OCI-LY7 (cell line): ENCODE results near the gene UBXN7. TPM values are rescaled to one million over a fixed set of nuclear protein-coding genes. Genes with fewer than 3 reads are reported as not detected.

Source experiments
- BruUV-seq: library from RNA; stranded (reverse); fragments of 400-500 nt; replicated peaks from 2 replicates; lab custom pipeline; 2021; lab: Mats Ljungman, UMichigan
- CTCF ChIA-PET: fragments of 300-600 bp; sonication (Branson Sonifier 250); formaldehyde crosslinking; loops from one replicate; lab custom pipeline; 2022; ENCODE audit warnings: antibody characterized with exemption; ENCODE audit not compliant: unreplicated experiment; lab: Charles Lee
- POLR2A ChIA-PET: fragments of 300-600 bp; sonication (Branson Sonifier 250); formaldehyde crosslinking; loops from one replicate; lab custom pipeline; 2022; ENCODE audit warnings: antibody characterized with exemption; lab: Charles Lee
- DNase-seq: peaks from one replicate; pipeline ENCODE4 v3.0.0-alpha.2; 2015; ENCODE audit warnings: low spot score
- H2AFZ ChIP-seq: fragments of 200-600 bp; sonication (generic), shearing (Covaris generic); 2 replicates; pipeline ENCODE4 v1.6.1; 2014; ENCODE audit warnings: mild to moderate bottlenecking, antibody characterized with exemption, low read length, moderate library complexity
- H3K27ac ChIP-seq: fragments of 200-600 bp; sonication (generic); 2 replicates; pipeline ENCODE4 v1.5.1; 2014; ENCODE audit warnings: mixed run types, low read depth, mild to moderate bottlenecking, moderate library complexity, low read length, inconsistent platforms; ENCODE audit not compliant: poor library complexity, severe bottlenecking
- H3K36me3 ChIP-seq: fragments of 200-600 bp; sonication (generic); 2 replicates; pipeline ENCODE4 v1.6.1; 2014; ENCODE audit warnings: mild to moderate bottlenecking, antibody characterized with exemption, low read length, moderate library complexity, mixed read lengths; ENCODE audit not compliant: insufficient read depth
- H3K4me1 ChIP-seq: fragments of 200-600 bp; sonication (generic); 2 replicates; pipeline ENCODE4 v1.5.1; 2014; ENCODE audit warnings: mild to moderate bottlenecking, low read length; ENCODE audit not compliant: insufficient read depth, poor library complexity, severe bottlenecking
- H3K4me2 ChIP-seq: fragments of 200-600 bp; sonication (generic); 2 replicates; pipeline ENCODE4 v1.6.1; 2014; ENCODE audit warnings: mild to moderate bottlenecking, low read length
- H3K4me3 ChIP-seq: fragments of 200-600 bp; sonication (generic); 2 replicates; pipeline ENCODE4 v1.5.1; 2014; ENCODE audit warnings: mild to moderate bottlenecking, low read depth, low read length; ENCODE audit not compliant: poor library complexity, severe bottlenecking
- H3K79me2 ChIP-seq: fragments of 200-600 bp; sonication (generic); 2 replicates; pipeline ENCODE4 v1.6.1; 2016; ENCODE audit warnings: low read depth, mild to moderate bottlenecking, low read length, moderate library complexity, mixed read lengths; ENCODE audit not compliant: insufficient read depth
- H3K9me2 ChIP-seq: fragments of 200-600 bp; sonication (generic); 2 replicates; pipeline ENCODE4 v1.6.1; 2016; ENCODE audit warnings: mild to moderate bottlenecking, low read length, mixed read lengths; ENCODE audit not compliant: insufficient read depth
- H3K9me3 ChIP-seq: fragments of 200-600 bp; sonication (generic); 2 replicates; pipeline ENCODE4 v1.6.1; 2014; ENCODE audit warnings: mild to moderate bottlenecking, mixed run types, low read length, mixed read lengths
- H4K20me1 ChIP-seq: fragments of 200-600 bp; sonication (generic); 2 replicates; pipeline ENCODE4 v1.6.1; 2014; ENCODE audit warnings: mild to moderate bottlenecking, antibody characterized with exemption, low read length, moderate library complexity, mixed read lengths; ENCODE audit not compliant: insufficient read depth
- EZH2phosphoT487 ChIP-seq: fragments of 200-600 bp; sonication (generic); IDR thresholded peaks from 2 replicates; pipeline ENCODE4 v1.6.1; 2018; ENCODE audit warnings: low read depth, borderline replicate concordance, mild to moderate bottlenecking, mixed run types, antibody characterized with exemption, low read length, moderate library complexity, mixed read lengths
- intact Hi-C: fragments of 100-400 bp; cut with micrococcal nuclease; formaldehyde crosslinking; loops from one replicate; pipeline ENCODE4 v1.10.0; 2022; ENCODE audit not compliant: unreplicated experiment
- total RNA-seq, 2 experiments: library from RNA; depleted of rRNA in 1 of 2; stranded (reverse); fragments of >200 nt in 1 of 2; shearing (Covaris generic) in 1 of 2; gene quantifications; 2 replicates each; pipeline ENCODE4 v1.2.3, GENCODE V29; 2014 to 2022
- TF ChIP-seq, protein P1 (sequence below): fragments of 200-600 bp; sonication (generic); conservative IDR thresholded peaks from 2 replicates; pipeline ENCODE4 v1.5.1; 2014; ENCODE audit warnings: mild to moderate bottlenecking, antibody characterized with exemption, low read length, moderate library complexity, mixed read lengths

The UBXN7 gene
- total RNA-seq, 2 experiments from 2014 or later: 12.7 to 73.4 TPM

DNA sequence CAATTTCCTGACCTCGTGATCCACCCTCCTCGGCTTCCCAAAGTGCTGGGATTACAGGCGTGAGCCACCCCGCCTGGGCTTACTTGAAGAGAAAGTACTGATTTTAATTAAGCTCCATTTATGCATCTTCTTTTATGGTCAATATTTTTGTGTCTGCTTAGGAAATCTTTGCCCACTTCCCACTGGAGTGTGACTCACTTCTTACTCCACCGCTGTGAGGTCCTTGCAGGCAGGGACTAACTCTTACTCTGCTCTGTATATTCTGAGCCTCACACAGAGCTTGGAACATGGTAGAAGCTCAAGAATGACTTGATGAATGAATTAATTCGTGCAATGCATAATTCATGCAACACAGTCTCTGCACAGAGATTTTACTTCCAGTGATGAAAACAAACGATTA is 91.1 kb downstream of the UBXN7 start:
- TF ChIP-seq, protein P1, sequence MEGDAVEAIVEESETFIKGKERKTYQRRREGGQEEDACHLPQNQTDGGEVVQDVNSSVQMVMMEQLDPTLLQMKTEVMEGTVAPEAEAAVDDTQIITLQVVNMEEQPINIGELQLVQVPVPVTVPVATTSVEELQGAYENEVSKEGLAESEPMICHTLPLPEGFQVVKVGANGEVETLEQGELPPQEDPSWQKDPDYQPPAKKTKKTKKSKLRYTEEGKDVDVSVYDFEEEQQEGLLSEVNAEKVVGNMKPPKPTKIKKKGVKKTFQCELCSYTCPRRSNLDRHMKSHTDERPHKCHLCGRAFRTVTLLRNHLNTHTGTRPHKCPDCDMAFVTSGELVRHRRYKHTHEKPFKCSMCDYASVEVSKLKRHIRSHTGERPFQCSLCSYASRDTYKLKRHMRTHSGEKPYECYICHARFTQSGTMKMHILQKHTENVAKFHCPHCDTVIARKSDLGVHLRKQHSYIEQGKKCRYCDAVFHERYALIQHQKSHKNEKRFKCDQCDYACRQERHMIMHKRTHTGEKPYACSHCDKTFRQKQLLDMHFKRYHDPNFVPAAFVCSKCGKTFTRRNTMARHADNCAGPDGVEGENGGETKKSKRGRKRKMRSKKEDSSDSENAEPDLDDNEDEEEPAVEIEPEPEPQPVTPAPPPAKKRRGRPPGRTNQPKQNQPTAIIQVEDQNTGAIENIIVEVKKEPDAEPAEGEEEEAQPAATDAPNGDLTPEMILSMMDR: no peak
- TF ChIP-seq EZH2phosphoT487: no peak
- BruUV-seq: no TSS peak
- Histone ChIP-seq H3K36me3 (no peaks in the 10 kb centered on the region), H3K9me3 (no peaks in the 10 kb centered on the region), H2AFZ (no peak overlapping the region), H3K4me2 (no peak overlapping the region), H3K4me3 (no peak overlapping the region), H3K79me2 (no peaks in the 10 kb centered on the region), H3K9me2 (no peaks in the 10 kb centered on the region), H3K27ac (no peak overlapping the region), H3K4me1 (peaks cover 7% of the 10 kb centered on the region), H4K20me1 (no peaks in the 10 kb centered on the region)
- ChIA-PET POLR2A (interaction anchor here (0.9 kb wide), 1 partner anchor 8 kb away, joined by 5 read pairs; no protein-coding TSS in a partner anchor), CTCF (no interaction called here)
- intact Hi-C loops: no loop called here
- no peak for DNase-seq

DNA sequence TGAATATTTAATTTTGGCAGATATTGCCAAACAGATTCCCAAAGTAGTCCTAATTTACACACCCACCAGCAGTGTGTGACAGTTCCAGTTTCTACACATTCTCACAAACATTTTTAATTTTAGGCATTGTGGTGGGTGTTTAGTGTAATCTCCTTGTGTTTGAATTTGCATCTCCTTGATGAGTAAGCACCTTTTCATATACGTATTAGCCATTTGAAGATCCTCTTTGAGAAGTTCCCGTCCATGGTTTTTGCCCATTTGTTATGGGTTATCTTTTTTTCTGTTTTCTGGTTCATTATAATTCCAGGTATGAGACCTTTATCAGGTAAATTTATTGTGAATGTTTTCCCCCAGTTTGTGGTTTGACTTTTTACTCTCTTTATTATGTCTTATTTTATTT is 91.8 kb downstream of the UBXN7 start:
- Histone ChIP-seq H3K36me3 (no peaks in the 10 kb centered on the region), H3K79me2 (no peaks in the 10 kb centered on the region), H3K9me2 (no peaks in the 10 kb centered on the region), H4K20me1 (no peaks in the 10 kb centered on the region), H3K4me2 (no peak overlapping the region), H3K27ac (no peak overlapping the region), H3K4me3 (no peak overlapping the region), H2AFZ (no peak overlapping the region), H3K4me1 (peaks cover 7% of the 10 kb centered on the region), H3K9me3 (no peaks in the 10 kb centered on the region)
- no peak for DNase-seq
- POLR2A ChIA-PET: interaction anchor here (0.9 kb wide), 1 partner anchor 9 kb away, joined by 5 read pairs; no protein-coding TSS in a partner anchor
- intact Hi-C loops: no loop called here
- TF ChIP-seq, protein P1: no peak
- TF ChIP-seq EZH2phosphoT487: no peak
- CTCF ChIA-PET: no interaction called here
- BruUV-seq: no TSS peak

DNA sequence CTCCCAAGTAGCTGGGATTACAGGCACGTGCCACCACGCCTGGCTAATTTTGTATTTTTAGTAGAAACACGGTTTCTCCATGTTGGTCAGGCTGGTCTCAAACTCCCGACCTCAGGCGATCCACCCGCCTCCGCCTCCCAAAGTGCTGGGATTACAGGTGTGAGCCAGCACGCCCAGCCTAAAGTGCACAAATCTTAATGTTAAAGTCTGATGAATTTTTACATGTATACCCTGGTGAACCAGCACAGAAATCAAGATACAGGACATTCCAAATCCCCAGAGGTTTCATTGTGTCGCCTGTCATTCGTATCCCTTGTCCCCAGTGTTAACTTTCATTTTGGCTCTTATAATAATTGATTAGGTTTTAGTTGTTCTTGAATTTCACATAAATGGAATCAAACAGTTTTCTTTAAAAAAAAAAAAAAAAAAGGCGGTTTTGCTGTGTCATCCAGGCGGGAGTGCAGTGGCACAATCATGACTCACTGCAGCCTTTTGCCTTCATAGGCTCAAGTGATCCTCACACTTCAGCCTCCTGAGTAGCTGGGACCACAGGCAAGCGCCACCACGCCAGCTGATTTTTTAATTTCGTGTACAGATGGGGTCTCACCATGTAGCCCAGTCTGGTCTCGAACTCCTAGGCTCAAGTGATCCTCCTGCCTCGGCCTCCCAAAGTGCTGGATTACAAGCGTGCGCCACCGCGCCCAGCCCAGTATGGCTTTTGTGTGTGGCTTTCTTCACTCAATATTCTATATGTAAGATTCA is 92.6 kb downstream of the UBXN7 start:
- Histone ChIP-seq H3K4me2 (no peak overlapping the region), H3K79me2 (no peaks in the 10 kb centered on the region), H3K4me1 (peaks cover 3% of the 10 kb centered on the region), H3K9me2 (no peaks in the 10 kb centered on the region), H3K36me3 (no peaks in the 10 kb centered on the region), H3K9me3 (no peaks in the 10 kb centered on the region), H2AFZ (no peak overlapping the region), H3K27ac (no peak overlapping the region), H4K20me1 (no peaks in the 10 kb centered on the region), H3K4me3 (no peak overlapping the region)
- no TSS peak for BruUV-seq
- CTCF ChIA-PET: no interaction called here
- no peak for DNase-seq
- POLR2A ChIA-PET: no interaction called here
- TF ChIP-seq EZH2phosphoT487: no peak
- TF ChIP-seq, protein P1: no peak
- intact Hi-C loops: no loop called here
